ENCODE data around the gene FAM241A.

The FAM241A gene

GRCh38 chr4:112127803-112128202 lies 17.5 kb upstream of the FAM241A start:
- TF ChIP-seq USF1 (IDR thresholded peaks at IDR 0.05) (no peak), CEBPB (IDR thresholded peaks at IDR 0.05) (no peak), TEAD4 (IDR thresholded peaks at IDR 0.05) (peak; percentile 56; the same call in 1 of the 2 replicates)

GRCh38 chr4:112128452-112128851 lies 16.8 kb upstream of the FAM241A start:
- TF ChIP-seq CEBPB (IDR thresholded peaks at IDR 0.05) = no peak

- no peak for TF ChIP-seq EP300 (IDR thresholded peaks at IDR 0.05; ENCODE audit: borderline replicate concordance)
- no peak for TF ChIP-seq USF1 (IDR thresholded peaks at IDR 0.05)
- no peak for TF ChIP-seq REST (IDR thresholded peaks at IDR 0.05; ENCODE audit: low read depth)
- no peak for TF ChIP-seq MAX (IDR thresholded peaks at IDR 0.05)
These were observed 14.3 kb upstream of the FAM241A start for GRCh38 chr4:112130906-112131305.

- TF ChIP-seq EP300 (IDR thresholded peaks at IDR 0.05; ENCODE audit: borderline replicate concordance) (no peak), TAF1 (IDR thresholded peaks at IDR 0.05; ENCODE audit: low read depth) (no peak), EGR1 (IDR thresholded peaks at IDR 0.05) (no peak), ZBTB7A (IDR thresholded peaks at IDR 0.05; ENCODE audit: low read depth) (no peak), CEBPB (IDR thresholded peaks at IDR 0.05) (no peak), NFIC (IDR thresholded peaks at IDR 0.05) (no peak), TCF12 (IDR thresholded peaks at IDR 0.05; ENCODE audit: low read depth) (no peak), CREB1 (IDR thresholded peaks at IDR 0.05; ENCODE audit: low read depth) (no peak)
These were observed 8.7 kb upstream of the FAM241A start for GRCh38 chr4:112136551-112136950.

- no peak for TF ChIP-seq MAX (IDR thresholded peaks at IDR 0.05)
- no peak for TF ChIP-seq YY1 (IDR thresholded peaks at IDR 0.05; ENCODE audit: low read depth)
- TF ChIP-seq TAF1 (IDR thresholded peaks at IDR 0.05; ENCODE audit: low read depth) = no peak
- no peak for TF ChIP-seq CREB1 (IDR thresholded peaks at IDR 0.05; ENCODE audit: low read depth)
- no peak for TF ChIP-seq TEAD4 (IDR thresholded peaks at IDR 0.05)
- TF ChIP-seq FOXM1 (IDR thresholded peaks at IDR 0.05; ENCODE audit: borderline replicate concordance, low read depth) = no peak
- no peak for TF ChIP-seq USF1 (IDR thresholded peaks at IDR 0.05)
These were observed 6.7 kb upstream of the FAM241A start for GRCh38 chr4:112138538-112138937.

- TF ChIP-seq REST (IDR thresholded peaks at IDR 0.05; ENCODE audit: low read depth) = no peak
- no peak for TF ChIP-seq CREB1 (IDR thresholded peaks at IDR 0.05; ENCODE audit: low read depth)
These were observed 4.7 kb upstream of the FAM241A start for GRCh38 chr4:112140536-112140935.

GRCh38 chr4:112141366-112142138 lies 3.7 kb upstream of the FAM241A start:
- no peak for TF ChIP-seq TEAD4 (IDR thresholded peaks at IDR 0.05)
- TF ChIP-seq RAD21 (IDR thresholded peaks at IDR 0.05; ENCODE audit: low read depth) = no peak
- no peak for TF ChIP-seq NFIC (IDR thresholded peaks at IDR 0.05)
- no peak for TF ChIP-seq TAF1 (IDR thresholded peaks at IDR 0.05; ENCODE audit: low read depth)
- TF ChIP-seq ZBTB7A (IDR thresholded peaks at IDR 0.05; ENCODE audit: low read depth) = no peak
- no peak for TF ChIP-seq MAX (IDR thresholded peaks at IDR 0.05)
- no peak for TF ChIP-seq FOXM1 (IDR thresholded peaks at IDR 0.05; ENCODE audit: borderline replicate concordance, low read depth)
- no peak for TF ChIP-seq YY1 (IDR thresholded peaks at IDR 0.05; ENCODE audit: low read depth)
- TF ChIP-seq CREB1 (IDR thresholded peaks at IDR 0.05; ENCODE audit: low read depth) = no peak
- TF ChIP-seq TCF12 (IDR thresholded peaks at IDR 0.05; ENCODE audit: low read depth) = no peak
- no peak for TF ChIP-seq EGR1 (IDR thresholded peaks at IDR 0.05)
- TF ChIP-seq EP300 (IDR thresholded peaks at IDR 0.05; ENCODE audit: borderline replicate concordance) = no peak
- no peak for TF ChIP-seq REST (IDR thresholded peaks at IDR 0.05; ENCODE audit: low read depth)

Data from Ishikawa (cell line).